Measurements from ENCODE around the gene CD164.
A peak's percentile ranks its signal among the peaks of the same experiment; 100 is the strongest.

Gene CD164

DNA sequence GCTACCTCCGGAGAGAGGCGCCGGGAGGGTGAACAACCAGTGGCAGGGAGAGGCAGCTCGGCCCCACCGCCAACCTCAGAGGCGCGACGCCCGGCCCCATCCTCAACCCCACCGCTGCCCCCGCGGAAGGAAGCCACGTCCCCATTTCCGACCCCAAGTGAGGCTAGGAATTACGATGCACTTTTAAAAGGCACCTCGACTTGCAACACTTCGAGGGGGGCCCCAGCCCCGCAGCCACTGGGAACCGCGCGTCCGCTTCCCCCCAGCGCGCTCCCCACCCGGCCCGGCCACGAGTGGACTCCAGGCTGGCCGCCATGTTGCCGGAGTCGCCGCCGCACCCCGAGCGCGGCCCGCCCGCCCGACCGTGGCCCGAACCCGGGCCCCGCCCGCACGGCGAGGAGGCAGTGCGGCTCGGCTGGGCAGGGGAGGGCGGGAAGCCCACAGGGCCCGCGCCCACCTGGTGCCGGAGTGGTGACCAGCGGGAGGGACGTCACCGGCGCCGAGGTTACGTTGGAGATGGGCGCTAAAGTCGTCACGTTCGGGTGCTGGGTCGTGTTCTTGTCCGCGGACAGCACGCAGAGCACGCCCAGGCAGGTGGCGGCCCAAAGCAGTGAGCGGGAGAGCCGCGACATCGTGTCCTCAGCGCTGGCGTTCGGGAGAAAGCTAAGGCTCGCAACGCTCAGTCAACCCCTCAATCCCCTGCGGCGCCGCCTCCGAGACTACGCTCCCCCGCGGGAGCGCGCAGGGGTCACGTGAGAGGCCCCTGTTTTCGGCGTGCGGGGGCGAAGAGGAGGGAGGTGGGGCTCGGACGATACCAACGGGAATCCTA lies at the start of gene CD164:
TSS of gene CD164 (minus strand) at position 721 of the 829 bp plus-strand sequence. CDS start at position 632, 89 bp downstream.
- TF ChIP-seq, protein P1, sequence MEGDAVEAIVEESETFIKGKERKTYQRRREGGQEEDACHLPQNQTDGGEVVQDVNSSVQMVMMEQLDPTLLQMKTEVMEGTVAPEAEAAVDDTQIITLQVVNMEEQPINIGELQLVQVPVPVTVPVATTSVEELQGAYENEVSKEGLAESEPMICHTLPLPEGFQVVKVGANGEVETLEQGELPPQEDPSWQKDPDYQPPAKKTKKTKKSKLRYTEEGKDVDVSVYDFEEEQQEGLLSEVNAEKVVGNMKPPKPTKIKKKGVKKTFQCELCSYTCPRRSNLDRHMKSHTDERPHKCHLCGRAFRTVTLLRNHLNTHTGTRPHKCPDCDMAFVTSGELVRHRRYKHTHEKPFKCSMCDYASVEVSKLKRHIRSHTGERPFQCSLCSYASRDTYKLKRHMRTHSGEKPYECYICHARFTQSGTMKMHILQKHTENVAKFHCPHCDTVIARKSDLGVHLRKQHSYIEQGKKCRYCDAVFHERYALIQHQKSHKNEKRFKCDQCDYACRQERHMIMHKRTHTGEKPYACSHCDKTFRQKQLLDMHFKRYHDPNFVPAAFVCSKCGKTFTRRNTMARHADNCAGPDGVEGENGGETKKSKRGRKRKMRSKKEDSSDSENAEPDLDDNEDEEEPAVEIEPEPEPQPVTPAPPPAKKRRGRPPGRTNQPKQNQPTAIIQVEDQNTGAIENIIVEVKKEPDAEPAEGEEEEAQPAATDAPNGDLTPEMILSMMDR (IDR thresholded peaks at IDR 0.05), result no peak
- peak within 1 kb of the TSS; percentile 98 to 100 for H3K27ac ChIP-seq
- no peaks in the 10 kb centered on the region for H3K9me3 ChIP-seq
- intact Hi-C loops (cut with DNase I; ENCODE audit: low total_unique reads), result loop anchor here (2.0 to 10.0 kb wide), 6 partner anchors 59 to 825 kb away; partner anchors contain the start of genes CEP57L1, PPIL6, SESN1 and SMPD2
- H3K27me3 ChIP-seq, result no peaks in the 10 kb centered on the region
- H3K4me1 ChIP-seq, result peaks cover 0 to 45% (median 16%) of the 10 kb centered on the region in 4 donors
- H3K4me3 ChIP-seq, result peak within 1 kb of the TSS; percentile 84 to 95
- peaks cover 8 to 17% (median 13%) of the 10 kb centered on the region in 3 donors for H3K36me3 ChIP-seq
- DNase-seq, result peak; percentile 94 to 97

DNA sequence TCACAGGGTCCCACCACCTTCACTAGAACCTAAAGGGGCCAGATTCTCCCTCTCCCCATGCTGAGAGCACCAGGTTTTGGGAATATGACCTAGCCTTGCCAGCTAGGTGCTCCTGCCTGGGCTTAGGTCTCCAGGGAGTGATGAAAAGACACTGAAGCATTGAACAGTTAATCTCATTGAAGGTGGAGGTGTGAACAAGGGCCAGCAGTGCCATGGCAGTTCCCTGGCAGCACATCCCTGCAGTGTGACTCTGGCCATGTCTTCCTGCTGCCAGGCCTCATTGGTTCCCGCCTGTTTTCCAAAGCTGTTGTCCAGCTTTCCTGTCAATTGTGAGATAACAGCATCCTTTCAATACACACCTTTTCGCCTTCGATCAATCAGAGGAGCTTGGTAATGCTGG lies 47.2 kb upstream of the CD164 start:
- DNase-seq, result no peak
- Histone ChIP-seq H3K4me1 (peaks cover 0 to 10% (median 6%) of the 10 kb centered on the region in 4 donors), H3K4me3 (no peak overlapping the region), H3K9me3 (no peaks in the 10 kb centered on the region), H3K27me3 (no peaks in the 10 kb centered on the region), H3K36me3 (no peaks in the 10 kb centered on the region), H3K27ac (no peak overlapping the region)
- TF ChIP-seq, protein P1 (IDR thresholded peaks at IDR 0.05), result no peak
- intact Hi-C loops (cut with DNase I; ENCODE audit: low total_unique reads), result no loop called here

DNA sequence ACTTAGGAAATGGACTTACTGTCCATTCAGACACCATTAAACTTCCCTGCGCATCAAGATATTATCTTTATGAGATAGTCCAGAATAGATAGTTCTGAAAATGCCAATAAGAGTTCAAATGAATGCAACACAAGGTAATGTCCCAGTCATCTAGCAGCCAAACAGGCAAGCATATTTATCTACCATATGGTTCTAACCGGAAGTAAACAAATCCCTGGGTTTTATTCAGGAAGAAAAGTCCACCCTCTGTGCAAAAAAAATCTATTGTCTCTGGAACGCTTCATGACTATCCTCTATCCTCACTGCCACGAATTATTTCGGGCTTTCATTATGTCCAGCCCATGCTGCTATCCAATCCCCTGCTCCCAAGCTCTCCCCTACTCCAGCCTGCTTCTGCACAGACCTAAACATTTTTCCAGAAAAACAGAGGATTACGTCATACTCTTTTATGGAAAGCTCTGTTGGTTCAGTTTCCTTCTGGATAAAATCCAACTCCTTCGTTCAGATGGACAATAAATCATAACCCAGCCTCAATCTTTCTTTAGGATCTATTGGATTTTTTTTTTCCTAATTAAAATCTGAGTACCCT lies 46.7 kb upstream of the CD164 start:
- intact Hi-C loops (cut with DNase I; ENCODE audit: low total_unique reads), result no loop called here
- Histone ChIP-seq H3K27ac (no peak overlapping the region), H3K4me1 (peaks cover 0 to 10% (median 6%) of the 10 kb centered on the region in 4 donors), H3K4me3 (no peak overlapping the region), H3K36me3 (no peaks in the 10 kb centered on the region), H3K27me3 (no peaks in the 10 kb centered on the region), H3K9me3 (no peaks in the 10 kb centered on the region)
- TF ChIP-seq, protein P1 (IDR thresholded peaks at IDR 0.05), result no peak
- DNase-seq, result no peak

DNA sequence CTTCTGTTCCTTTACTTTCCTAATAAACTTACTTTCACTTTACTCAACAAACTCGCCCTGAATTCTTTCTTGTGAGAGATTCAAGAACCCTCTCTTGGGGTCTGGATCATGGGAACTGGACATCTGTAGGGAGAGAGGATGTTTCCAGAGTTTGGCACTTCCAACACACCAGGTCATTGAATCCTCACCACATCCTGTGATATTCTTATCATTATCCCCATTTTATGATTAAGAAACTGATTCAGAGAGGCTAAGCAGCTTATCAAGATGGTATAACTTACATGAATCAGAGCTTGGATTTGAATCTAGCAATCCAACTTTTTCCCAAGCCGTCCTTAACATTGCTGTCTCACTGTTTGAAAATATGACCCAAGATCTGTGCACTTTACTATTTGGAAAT lies 42.7 kb upstream of the CD164 start:
- TF ChIP-seq, protein P1 (IDR thresholded peaks at IDR 0.05), result no peak
- intact Hi-C loops (cut with DNase I; ENCODE audit: low total_unique reads), result no loop called here
- Histone ChIP-seq H3K4me1 (peaks cover 0 to 10% (median 6%) of the 10 kb centered on the region in 4 donors), H3K27ac (no peak overlapping the region), H3K4me3 (no peak overlapping the region), H3K36me3 (no peaks in the 10 kb centered on the region), H3K27me3 (no peaks in the 10 kb centered on the region), H3K9me3 (no peaks in the 10 kb centered on the region)
- DNase-seq, result no peak

DNA sequence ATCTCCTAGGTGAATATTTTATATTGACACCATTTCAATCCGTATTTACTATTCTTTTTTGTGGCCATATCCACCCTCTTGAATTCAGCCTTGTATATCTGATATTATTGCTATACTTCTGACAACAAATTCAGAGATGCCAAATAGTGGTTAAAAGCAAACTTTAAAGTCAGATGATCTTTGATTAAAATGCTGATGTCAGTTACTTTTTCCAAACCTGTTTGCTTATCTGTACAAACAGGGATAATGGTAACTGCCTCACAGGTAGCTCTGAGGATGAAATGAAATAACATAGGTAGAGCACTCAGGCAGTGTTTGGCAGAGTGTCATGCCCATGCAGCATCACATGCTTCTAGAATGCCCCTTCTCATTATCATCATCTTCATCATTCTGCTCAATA lies 38.9 kb upstream of the CD164 start:
- H3K9me3 ChIP-seq, result no peaks in the 10 kb centered on the region
- H3K36me3 ChIP-seq, result no peaks in the 10 kb centered on the region
- intact Hi-C loops (cut with DNase I; ENCODE audit: low total_unique reads), result no loop called here
- no peaks in the 10 kb centered on the region for H3K4me1 ChIP-seq
- DNase-seq, result no peak
- TF ChIP-seq, protein P1 (IDR thresholded peaks at IDR 0.05), result no peak
- H3K27ac ChIP-seq, result no peak overlapping the region
- no peak overlapping the region for H3K4me3 ChIP-seq
- H3K27me3 ChIP-seq, result no peaks in the 10 kb centered on the region
